PFSK-1 (cell line): Measurements from ENCODE around the gene CCDC77.

Experiments
- FOXP2 ChIP-seq: optimal IDR thresholded peaks from 2 replicates; pipeline ENCODE3; 2011; ENCODE audit warnings: borderline replicate concordance, control low read depth, inconsistent platforms; ENCODE audit not compliant: insufficient read depth; ENCODE audit errors: extremely low read length, extremely low read depth
- POLR2AphosphoS5 ChIP-seq: IDR thresholded peaks from 2 replicates; pipeline ENCODE4 v1.6.1; 2012; ENCODE audit warnings: low read depth, mild to moderate bottlenecking, control low read depth, low read length, moderate library complexity
- SIN3A ChIP-seq: IDR thresholded peaks from 2 replicates; pipeline ENCODE4 v1.6.1; 2012; ENCODE audit warnings: mild to moderate bottlenecking, low read length, moderate library complexity, borderline replicate concordance; ENCODE audit not compliant: insufficient read depth
- TAF1 ChIP-seq: IDR thresholded peaks from 2 replicates; pipeline ENCODE4 v1.6.1; 2012; ENCODE audit warnings: low read length, control low read depth, borderline replicate concordance; ENCODE audit not compliant: insufficient read depth
- TF ChIP-seq, protein P1 (sequence below), 2 experiments: IDR thresholded peaks; 2 replicates each; pipeline versions ENCODE4 v1.6.1 to v1.8.0; 2011 to 2012; ENCODE audit warnings: low read depth in 2 of 2, low read length in 2 of 2, control low read depth in 1 of 2, inconsistent platforms in 1 of 2, mild to moderate bottlenecking in 1 of 2, moderate library complexity in 1 of 2; ENCODE audit not compliant: insufficient read depth in 1 of 2

The CCDC77 gene

DNA sequence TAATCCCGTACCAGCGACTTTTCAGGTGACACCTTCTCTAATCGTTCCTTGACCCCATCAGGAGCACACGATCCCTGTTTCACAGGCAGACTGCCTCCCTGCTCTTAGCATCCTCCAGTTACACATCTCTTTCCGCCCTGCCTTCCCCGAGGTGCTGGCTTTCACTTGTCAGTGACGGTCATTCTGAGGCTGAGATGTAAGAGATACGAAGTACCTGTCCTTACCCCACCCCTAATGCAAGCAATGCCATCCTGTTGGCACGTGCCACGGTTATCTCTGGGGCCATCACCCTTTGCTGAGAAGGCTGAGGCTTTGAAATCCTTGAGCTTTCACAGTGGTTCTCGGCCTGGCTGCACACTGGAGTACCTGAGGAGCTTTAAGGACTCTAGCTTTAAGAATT, 82.7 kb downstream of the CCDC77 start:
- TF ChIP-seq SIN3A (no peak), FOXP2 (no peak), POLR2AphosphoS5 (no peak), TAF1 (no peak)
- TF ChIP-seq, protein P1, sequence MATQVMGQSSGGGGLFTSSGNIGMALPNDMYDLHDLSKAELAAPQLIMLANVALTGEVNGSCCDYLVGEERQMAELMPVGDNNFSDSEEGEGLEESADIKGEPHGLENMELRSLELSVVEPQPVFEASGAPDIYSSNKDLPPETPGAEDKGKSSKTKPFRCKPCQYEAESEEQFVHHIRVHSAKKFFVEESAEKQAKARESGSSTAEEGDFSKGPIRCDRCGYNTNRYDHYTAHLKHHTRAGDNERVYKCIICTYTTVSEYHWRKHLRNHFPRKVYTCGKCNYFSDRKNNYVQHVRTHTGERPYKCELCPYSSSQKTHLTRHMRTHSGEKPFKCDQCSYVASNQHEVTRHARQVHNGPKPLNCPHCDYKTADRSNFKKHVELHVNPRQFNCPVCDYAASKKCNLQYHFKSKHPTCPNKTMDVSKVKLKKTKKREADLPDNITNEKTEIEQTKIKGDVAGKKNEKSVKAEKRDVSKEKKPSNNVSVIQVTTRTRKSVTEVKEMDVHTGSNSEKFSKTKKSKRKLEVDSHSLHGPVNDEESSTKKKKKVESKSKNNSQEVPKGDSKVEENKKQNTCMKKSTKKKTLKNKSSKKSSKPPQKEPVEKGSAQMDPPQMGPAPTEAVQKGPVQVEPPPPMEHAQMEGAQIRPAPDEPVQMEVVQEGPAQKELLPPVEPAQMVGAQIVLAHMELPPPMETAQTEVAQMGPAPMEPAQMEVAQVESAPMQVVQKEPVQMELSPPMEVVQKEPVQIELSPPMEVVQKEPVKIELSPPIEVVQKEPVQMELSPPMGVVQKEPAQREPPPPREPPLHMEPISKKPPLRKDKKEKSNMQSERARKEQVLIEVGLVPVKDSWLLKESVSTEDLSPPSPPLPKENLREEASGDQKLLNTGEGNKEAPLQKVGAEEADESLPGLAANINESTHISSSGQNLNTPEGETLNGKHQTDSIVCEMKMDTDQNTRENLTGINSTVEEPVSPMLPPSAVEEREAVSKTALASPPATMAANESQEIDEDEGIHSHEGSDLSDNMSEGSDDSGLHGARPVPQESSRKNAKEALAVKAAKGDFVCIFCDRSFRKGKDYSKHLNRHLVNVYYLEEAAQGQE (IDR thresholded peaks at IDR 0.05; ENCODE audit: insufficient read depth in 1 of 2, low read depth in 2 of 2, low read length in 2 of 2) = no peak

- TF ChIP-seq TAF1 (no peak), POLR2AphosphoS5 (no peak), SIN3A (no peak), FOXP2 (no peak)
- TF ChIP-seq, protein P1 (IDR thresholded peaks at IDR 0.05; ENCODE audit: insufficient read depth in 1 of 2, low read depth in 2 of 2, low read length in 2 of 2) = no peak
Observed at GRCh38 chr12:490260-490659, 88.8 kb downstream of the CCDC77 start.
